ENCODE measurements around the gene PUS1. TPM values are rescaled to one million over a fixed set of nuclear protein-coding genes. Genes with fewer than 3 reads are reported as not detected.

Gene PUS1
- total and polyA plus RNA-seq, 2 of the 8 experiments (the other 6 are each of a cell fraction or from before 2014, with no cell fraction given) = 48.1 to 81.2 TPM

DNA sequence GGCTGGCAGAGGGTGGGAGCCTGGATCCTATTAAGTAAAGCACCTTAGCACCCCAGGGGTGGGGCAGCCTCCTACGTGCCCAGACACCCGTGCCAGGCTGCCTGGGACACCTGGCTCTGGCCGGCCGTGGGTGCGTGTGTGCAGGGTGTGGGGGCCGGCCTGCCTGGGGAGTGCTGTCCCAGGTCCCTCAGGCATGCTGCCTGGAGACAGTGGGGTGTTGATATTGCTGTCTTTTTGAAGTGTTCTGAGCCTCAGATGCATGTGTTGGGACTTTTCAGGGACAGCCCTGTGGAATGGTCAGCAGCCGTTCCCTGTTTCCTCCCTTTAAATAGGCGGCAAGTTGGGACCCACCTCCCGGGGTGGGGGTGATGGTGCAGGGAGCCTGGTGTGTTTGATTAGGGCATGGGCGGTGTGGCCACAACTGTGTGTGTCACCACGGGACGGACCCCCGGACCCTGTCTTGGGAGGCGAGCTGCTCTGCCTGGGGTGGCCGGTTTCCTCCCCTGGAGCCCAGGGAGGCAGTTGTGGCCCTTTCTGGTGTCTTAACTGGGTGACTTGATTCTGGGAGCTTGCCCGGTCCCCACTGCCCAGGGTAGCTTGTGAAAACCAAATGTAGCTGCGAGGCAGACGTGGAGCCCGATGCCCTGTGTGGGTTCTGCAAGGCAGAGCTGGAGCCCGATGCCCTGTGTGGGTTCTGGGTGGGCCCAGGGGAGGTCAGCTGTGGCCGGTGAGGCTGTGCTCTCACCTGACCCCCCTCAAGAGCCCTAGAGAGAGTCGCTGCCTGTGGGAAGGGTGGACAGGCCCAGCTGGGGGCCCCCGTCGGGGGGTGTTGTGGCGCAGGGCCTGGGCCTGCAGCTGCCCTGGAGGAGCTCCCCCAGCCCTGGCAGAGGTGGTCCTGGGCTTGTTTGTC is 26.5 kb upstream of the PUS1 start (continued):
- no peak for TF ChIP-seq GABPA (IDR thresholded peaks at IDR 0.05; ENCODE audit: borderline replicate concordance, insufficient read depth, low read length)
- TF ChIP-seq SP2 (IDR thresholded peaks at IDR 0.05; ENCODE audit: low read length) = no peak
- TF ChIP-seq TBP (IDR thresholded peaks at IDR 0.05; ENCODE audit: low read depth, low read length) = no peak
- no peak for TF ChIP-seq CBX5 (IDR thresholded peaks at IDR 0.05; ENCODE audit: low read depth, low read length)
- no peak for TF ChIP-seq SP4 (IDR thresholded peaks at IDR 0.05; ENCODE audit: low read length)
- TF ChIP-seq SUZ12 (IDR thresholded peaks at IDR 0.05; ENCODE audit: low read length) = no peak
